HG02981 (cell line): ENCODE results near the gene C6.
"Not testable (repeated sequence)": the region's sequence is repeated elsewhere in the genome, so short reads cannot be mapped to it uniquely, and the experiment has no call there.

ENCODE experiments used
- ATAC-seq: cut with Tn5 transposase; IDR thresholded peaks from one replicate; pipeline ENCODE4 v1.9.1; 2021; ENCODE audit warnings: mild to moderate bottlenecking, moderate library complexity; ENCODE audit not compliant: unreplicated experiment

The C6 gene

DNA sequence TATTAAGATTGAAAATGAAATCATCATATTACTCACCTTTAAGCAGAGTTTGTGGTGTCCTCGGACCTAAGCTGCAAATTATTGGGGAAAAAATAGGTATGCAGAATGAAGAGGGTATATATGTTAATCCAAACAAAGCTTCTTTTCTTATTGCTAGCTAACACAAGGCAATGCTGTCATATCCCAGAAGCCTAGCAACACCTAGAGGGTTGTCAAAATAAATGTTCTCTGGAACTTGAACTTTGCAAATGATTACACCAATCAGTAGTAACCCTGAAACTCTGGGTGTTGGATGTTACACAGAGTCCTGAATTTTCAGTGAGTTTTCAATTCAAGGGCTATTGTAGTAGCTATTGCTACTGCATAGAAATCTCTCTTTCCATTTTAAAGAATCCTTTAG, at the start of gene C6:
Gene C6, minus strand, starts transcription at position 193 of the 400 bp plus-strand sequence. CDS start 10,302 bp downstream, outside the sequence.
- no peak for ATAC-seq

DNA sequence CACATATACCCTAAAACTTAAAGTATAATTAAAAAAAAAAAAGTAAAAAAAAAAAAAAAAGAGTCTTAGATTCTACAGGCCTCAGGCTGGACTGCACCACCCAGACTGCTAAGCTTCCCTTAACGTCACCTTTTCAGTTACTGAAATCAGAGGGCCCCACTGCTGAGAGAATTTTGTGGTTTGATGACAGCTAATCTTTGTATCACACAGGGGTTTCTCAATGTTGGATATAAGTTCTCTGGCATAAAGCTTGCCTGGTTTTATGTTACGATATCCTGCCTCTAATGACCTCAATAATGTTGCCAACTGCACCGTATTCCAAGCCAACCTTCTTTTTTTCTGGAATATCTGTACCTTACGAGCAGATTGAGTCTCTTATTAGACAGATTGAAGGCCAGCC, 43.1 kb upstream of the C6 start:
- ATAC-seq = no peak

DNA sequence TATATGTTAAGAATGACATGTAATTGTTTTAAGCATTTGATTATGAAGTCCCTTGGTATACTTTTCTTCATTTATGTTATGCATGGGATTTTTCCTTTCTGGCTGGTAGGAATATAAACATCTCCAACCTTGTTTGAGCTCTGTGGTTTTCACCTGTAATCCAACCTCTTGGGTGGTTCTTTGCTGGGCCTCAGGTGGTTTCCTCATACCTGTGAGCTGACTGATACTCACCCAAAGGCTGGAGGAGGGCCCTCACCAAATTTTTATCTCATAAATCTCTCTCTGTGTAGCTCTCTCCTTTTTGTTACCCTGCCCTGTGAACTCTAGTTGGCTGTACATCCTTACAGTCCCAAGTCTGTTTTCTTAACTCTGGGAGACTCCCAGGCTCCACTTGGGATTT, 39.8 kb upstream of the C6 start:
- no peak for ATAC-seq

DNA sequence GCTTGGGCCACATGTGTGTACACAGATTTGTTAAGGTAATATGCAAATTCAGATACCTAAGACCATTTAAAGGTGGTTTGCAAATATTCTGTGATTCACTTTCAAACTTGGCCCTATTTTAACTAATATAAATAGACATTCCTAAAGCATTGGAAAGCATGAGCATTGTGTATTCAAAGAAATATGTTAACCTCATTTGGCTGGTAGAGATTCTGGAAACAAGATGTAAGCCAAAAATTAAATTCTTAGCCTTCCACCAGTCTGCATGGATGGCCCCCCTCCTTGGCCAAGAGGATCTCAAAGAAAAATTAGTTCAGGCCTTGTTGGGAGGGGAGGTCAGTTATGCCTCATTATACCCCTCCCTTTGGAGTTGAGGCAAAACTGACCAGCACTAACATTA, 38.7 kb upstream of the C6 start:
- ATAC-seq = no peak

DNA sequence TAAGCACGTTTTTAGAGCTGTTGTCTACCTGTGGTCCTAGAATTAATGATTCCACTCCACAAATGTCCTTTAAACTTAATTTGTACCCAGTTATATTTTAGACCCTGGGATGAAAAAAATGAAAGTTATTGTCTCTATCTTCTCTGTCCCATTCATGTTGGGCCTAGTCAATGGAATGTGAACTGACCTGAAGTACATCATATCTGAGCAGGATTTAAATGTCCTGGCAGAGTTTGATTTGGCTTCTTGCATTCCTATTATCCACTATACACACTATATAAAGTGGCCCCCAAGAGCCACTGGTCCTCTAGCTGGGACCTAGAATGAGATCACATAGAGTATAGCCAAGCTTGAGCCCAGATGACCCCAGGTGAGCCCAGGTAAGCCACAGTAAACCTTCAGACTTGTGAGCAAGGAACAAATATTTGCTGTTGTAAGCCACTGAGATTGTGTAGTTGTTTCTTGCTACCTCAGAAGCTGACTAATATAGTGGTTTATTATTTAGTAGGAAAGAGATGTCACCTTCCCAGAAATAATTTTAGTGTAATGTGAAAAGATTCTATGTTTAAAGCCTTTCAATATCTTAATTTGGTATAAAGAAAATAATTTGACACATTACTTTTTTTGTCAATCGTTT, 37.1 kb upstream of the C6 start:
- no peak for ATAC-seq

DNA sequence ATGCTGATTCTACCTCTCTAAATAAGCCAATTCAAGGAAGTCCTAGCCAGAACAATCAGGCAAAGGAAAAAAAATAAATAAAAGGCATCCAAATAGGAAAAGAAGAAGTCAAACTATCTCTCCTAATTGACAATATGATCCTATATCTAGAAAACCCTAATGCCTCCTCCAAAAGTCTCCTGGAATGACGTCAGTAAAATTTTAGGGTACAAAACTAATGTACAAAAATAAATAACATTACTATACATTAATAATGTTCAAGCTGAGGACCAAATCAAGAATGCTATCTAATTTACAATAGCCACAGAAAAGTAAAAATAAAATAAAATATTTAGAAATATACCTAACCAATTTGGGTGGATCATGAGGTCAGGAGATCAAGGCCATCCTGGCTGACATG, 33.8 kb upstream of the C6 start:
- no peak for ATAC-seq

DNA sequence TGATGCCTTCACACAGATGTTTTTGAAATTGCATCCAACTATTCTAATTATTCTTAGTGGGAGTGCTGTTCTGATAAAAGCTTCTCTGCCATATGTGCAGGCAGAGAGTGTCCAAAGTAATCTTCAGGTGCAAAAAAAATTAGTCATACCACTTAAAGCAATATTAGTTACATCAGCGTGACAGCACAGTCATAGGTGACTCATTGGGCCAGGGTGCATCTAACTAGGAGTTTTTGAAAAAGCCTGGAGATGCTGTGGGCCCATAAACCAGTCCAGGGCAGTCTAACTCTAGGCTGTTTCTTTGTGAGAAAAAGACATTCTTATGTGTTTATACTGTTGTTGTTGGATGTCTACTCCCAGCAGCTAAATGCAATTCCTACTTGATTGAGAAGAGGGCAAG, 33.0 kb upstream of the C6 start:
- no peak for ATAC-seq

DNA sequence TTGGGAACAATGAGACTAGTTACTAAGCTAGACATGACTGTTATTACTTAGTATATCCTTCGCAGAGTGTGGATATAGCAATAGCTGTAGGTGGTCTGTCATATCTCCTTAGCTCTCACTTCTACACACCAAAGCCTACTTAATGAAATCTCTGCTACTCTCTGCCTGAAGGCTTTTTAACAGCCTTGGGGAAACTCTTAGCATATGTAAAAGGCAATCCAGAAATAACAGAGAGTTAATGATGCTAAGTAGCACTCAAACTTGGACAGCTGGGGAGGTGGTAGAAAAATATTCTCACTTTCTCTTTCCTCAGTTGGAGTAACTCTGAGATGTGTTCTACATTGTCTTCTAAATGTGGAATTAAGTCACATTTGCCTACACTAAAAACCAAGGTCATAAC, 30.2 kb upstream of the C6 start:
- ATAC-seq = no peak

DNA sequence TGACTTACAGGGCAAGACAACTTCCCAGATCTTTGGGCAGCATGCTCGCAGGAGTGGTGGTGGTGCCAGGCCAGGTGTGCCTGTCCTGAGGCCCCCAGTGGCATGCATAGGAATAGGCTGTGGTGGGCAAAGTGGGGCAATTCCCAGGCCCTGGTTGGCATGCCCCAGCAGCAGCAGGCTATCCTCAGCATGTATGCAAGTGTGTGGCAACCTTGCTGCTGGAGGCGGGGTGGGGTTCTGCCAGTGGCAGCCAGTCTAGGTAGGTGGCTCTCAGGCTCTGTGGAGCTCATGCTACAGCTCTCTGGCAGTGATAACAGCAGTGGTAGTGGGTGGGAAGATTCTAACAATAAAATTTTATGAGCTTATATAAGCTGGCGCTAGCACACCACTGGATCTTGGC, 27.7 kb upstream of the C6 start:
- ATAC-seq = no peak

DNA sequence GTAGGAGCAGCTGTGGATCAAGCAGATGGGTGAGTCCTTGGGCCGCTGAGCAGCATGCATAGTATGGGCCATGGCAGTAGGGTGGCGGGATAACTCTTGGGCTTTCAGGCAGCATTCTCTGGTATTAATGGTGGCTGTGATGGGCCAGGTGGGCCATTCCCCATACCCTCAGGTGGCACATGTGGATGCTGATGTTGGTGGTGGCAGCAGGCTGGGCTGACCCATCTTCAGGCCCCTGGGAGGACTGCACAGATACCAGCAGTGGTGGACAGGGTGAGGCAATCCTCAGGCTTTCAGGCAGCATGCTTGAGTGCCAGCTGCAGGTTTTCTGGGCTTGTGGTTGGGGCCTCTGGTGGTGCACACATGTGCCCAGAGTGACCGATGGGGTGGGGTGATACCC, 27.1 kb upstream of the C6 start:
- no peak for ATAC-seq

DNA sequence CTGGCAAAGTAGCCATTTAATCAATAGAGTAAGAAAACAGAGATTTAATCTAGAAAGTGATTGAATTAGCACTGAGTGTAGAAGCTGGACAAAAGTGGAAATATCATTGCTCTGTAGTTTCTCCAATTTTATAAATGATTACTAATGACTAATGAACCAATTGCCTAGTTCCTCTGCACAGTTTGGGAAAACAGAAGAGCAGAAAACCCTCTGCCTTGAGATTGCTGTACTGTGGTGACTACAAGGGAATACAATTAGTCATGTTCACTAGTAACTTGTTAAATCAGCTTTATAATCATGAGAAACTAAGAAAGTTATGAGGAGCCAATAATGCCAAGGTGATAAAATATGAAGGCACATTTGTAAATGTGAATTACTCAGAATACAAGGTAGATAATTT, 21.1 kb upstream of the C6 start:
- ATAC-seq = no peak

DNA sequence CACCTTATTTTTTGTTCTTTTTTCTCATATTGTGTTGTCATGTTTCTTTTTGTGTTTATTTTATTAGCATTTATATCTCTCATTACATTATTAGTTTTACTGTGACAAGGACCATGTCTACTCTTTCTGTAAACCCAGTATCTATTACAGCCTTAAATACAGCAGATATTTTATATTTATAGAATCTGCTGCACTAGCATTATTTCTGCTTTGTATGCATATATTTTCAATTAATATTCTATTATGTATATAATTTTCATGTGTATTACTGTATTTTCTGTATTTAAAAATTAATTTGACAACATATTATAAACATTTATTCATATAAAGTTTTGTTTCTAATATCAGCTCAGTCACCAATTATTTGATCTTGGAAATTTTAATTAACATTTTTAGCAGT, 19.5 kb upstream of the C6 start:
- no peak for ATAC-seq

DNA sequence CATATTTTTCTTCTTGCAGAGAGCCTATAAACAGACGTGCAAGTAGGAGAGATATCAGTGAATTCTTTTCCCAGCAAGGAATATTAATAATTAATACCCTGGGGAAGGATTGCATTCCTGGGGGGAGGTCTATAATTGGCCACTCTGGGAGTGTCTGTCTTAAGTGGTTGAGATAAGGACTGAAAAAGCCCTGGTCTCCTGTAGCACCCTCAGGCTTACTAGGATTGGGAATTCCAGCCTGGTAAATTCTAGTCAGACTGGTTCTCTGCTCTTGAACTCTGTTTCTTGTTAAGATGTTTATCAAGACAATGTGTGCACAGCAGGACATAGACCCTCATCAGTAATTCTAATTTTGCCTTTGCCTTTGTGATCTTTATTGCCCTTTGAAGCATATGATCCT, 16.9 kb upstream of the C6 start:
- not testable (repeated sequence) for ATAC-seq

DNA sequence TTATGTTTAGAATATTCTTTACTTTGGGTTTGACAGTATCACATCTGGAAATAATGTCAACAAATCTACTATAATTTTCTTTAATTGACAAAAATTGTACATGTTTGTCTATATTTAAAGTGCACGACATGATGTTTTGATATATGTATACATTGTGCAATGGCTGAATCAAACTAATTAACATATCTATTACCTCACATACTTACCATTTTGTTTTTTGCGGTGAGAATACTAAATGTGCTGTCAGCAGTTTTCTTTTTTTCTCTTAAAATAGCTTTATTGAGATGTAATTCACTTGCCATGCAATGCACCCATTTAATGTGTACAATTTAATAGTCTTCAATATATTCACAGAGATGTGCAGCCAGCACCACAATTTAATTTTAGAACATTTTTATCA, 10.6 kb upstream of the C6 start:
- ATAC-seq = no peak

DNA sequence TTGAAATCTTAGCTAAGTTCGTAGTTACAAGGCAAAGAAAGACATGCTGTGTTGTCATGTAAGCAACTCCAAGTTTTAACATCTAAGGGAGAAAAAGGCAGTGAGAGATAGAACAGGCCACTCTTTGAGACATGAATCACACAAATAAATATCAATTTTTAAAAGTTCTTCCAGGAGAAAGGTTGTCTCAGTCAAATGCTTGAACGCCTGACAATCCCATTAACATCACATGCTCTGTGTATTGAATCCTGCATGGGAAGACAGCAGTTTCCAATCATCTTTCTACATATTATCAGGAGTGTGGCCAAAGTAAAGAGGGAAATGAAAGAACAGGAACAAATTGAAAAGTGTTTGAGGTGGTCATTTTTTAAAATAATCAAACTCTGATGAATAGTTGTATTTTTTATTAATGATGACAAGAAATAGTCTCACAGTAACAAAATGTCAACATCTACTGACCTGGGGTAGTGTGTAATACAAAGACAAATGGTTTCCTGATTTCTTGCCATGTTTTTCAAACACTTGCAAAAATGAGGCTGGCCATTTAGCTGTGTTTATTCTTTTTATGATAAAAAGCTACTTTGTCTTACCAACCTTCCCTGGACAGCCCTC, 6.4 kb upstream of the C6 start:
- ATAC-seq = no peak

DNA sequence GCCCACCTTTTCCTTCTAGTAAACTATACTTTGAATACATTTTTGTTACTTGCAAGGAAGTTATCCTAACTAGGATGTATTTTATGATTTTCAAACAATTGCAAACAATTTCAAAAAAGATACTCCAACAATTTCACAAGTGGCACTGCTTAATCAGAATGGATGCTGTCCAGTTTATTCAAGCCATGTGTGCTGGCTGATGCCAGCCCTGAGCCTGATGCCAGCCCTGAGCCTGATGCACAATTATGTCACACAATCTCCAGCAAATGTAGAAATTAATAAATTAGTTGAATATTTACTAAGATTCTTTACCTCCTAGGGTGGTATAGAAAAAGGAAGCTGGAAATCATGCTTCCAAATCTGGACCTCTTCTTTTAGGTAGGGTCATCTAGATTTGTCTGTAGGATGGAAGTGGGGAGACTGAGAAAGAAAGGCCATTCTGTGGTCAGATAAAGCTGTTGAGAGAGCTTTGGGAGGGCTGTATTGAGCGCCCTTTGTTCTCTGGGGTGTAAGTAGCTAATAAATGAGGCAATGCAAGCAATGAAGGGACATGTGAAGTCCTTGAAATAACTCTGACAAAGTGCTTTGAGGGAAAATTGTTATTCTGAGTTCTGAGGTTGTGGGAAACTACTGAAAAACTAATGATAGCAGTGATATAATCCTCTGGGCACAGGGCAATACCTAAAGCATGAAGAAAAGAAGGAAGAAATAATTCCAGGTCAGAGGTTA, 5.8 kb upstream of the C6 start:
- no peak for ATAC-seq

DNA sequence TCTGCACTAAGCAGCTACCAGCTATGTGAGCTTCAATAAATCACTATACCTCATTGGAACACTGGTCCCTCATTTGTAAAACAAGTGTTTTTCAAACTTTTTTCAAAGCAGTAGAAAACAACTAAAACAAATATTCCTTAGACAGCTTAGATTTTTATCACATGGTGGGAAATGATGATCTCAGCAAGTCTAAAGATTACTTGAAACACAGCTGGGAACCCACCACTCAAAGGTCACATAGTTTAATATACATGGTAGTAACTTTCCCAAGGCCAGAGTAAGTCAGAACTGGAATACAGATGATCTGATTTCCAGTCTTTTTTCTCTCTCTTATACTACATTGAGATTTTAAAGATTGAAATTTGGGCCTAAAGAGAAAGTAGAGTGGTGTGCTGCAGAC, 850 bp upstream of the C6 start:
- no peak for ATAC-seq

DNA sequence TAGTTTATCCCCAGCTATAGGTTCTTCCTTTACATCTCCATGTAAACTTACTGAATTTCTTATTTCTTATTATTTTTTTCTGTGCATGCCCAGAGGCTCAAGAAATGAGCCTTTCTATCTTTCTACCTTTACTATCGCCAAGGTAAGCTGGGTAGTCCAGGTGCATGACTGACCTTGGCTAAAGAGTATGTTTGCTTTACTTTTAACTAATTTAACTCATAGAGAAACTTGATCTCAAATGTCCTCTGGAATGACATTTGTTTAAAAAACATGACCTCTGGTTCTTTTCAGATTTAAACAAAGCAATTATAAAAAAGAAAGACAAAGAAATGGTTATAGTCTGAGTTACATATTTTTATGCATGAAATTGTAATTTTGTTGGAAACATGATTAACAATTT, 397 bp downstream of the C6 start:
- no peak for ATAC-seq

DNA sequence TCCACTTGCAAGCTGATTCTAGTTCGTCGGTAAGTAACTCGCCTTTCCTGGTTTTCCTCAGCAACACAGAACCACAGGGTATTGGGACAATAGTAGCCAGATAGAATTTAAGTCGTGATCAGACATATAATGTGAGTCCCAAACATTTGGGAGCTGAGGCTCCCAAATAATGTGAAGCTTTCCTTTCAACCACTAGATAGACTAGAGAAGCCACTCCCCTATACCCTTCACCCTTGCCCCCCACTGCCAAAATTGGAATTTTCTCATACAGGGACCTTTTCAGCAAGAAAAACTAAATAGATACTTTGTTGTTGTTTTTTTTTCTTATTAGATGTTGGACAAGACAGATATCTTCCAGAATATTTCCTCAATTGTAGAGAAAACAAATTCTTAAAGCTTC, 1.9 kb downstream of the C6 start:
- ATAC-seq = no peak

DNA sequence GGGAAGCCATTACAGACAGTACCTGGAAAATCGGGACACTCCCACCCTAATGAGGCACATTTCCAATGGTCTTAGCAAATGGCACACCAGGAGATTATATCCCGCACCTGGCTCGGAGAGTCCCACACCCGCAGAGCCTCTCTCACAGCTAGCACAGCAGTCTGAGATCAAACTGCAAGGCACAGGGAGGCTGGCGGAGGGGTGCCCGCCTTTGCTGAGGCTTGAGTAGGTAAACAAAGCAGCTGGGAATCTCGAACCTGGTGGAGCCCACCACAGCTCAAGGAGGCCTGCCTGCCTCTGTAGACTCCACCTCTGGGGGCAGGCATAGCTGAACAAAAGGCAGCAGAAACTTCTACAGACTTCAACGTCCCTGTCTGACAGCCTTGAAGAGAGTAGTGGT, 7.9 kb downstream of the C6 start:
- not testable (repeated sequence) for ATAC-seq

DNA sequence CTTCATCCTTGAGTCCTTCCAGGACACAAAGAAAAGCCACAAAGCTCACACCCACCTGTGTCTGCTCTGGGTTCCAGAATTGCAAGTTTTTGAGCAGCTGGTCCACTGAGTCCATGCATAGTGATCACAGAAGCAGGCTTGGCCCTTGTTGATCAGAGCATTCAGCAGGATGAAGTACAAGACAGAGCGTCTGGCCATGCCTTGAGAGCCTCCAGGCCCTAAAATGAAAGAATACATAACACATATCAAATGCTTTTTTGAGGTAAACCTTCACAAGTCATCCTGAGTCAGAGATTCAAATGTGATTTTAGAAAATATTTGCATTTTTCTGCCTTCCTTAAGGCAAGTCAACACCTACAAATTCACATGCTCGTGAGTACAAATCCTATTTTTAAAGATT, 10.3 kb downstream of the C6 start:
- no peak for ATAC-seq

DNA sequence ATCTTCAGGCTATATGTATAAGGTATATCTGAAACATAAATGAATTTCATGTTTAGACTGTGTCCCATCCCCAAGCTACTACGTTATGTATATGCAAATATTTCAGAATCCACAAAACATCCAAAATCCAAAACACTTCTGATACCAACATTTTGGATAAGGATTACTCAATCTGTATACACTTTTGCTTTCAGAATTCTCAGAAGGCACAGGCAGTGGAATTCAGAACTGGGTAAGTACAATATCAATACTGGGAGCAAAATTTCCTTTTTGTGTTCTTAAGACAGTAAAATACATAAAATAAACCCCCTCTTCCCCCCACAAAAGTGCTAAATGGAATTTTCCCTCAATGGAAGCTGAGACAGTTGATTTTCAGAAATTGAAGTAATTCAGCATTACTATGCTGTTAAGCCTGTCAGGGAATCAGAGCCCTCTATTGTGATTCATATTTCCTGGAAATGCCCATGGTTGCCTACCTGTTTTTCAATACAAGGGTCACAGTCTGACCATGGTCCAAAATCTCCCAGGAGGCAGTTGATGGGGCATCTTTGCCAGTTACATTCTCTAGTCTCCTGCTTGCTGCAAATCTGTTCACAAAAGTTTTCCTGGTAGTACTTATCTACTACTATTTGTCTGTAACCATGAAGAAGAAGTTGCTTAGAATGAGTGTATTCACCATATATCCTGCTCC, 12.1 kb downstream of the C6 start:
- ATAC-seq = no peak
